Posterior vena cava (tissue), 2 donors: Measurements from ENCODE around the gene SEMA6D. TPM values are rescaled to one million over a fixed set of nuclear protein-coding genes. Genes with fewer than 3 reads are reported as not detected.
"Not testable (repeated sequence)": the region's sequence is repeated elsewhere in the genome, so short reads cannot be mapped to it uniquely, and the experiment has no call there.

ENCODE experiments used
- DNase-seq: peaks from one replicate; pipeline ENCODE4 v3.0.0-alpha.2; 2020; ENCODE audit warnings: low spot score
- intact Hi-C, 2 donors: fragments of 100-400 bp; cut with DNase I; formaldehyde crosslinking; loops; one replicate each; pipeline versions ENCODE4 v1.14.1 to v1.14.2; 2022 to 2023
- total RNA-seq, 2 donors: library from RNA; stranded (reverse); fragmentation: NEBNext Ultra II Directional; extraction: Animal tissue kit (Norgen Biotek cat#: 25700); gene quantifications; one replicate each; pipeline ENCODE4 v1.2.1, GENCODE V29; 2021
- donor health status: DM: yes; HTN: yes; CAD: no.
- donor health status: DM: yes; HTN: yes; CAD: no.

Gene SEMA6D
- total RNA-seq, 2 donors from 2014 or later = 3.6 to 7.5 TPM

DNA sequence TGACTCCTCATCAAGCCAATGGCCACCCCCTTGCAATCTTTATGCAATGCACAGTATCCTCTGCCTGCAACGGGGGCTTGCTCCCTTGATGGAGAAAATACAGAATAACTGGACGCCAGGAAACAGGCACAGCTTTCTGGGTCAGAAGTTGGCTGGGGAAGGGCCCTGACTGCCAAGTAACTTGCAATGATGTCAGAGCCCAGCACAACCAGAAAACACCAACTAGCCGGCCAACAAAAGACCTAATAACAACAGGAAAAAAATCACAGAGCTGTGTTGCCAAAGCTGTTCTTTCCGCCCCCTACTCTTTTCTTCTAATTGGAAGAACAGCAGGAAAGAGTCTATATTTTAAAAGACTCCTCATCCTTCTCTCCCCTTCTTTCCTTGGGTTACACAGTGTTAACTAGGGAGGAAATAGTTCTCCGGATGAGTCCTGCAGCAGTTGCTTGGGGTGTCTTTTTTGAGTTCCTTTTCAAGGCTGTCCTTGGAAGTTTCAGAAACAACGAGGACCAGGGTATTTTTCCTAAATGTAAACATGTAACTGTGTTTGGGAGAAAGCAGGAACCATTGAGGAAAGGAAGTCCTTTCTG is 1.4 kb upstream of the SEMA6D start:
- intact Hi-C loops = no loop called here

DNA sequence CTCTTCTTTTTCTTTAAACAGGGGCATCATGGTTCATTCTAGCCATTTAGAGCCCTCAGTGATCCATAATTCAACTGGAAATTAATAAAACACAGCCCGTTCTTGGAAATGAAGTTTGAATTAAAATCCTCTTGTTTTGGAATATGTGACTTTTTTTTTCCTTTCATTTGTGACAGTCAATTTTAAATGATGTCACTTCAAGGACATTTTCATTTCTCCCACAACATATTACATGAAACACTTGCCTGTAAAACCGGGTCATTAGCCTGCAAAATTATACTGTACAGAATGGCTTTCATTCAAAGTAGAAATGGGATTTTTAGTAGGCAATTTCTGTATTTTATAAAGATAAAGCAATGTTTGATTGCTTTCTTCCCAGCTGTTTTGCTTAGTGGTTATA is 789 bp upstream of the SEMA6D start:
- no peak for DNase-seq
- intact Hi-C loops = no loop called here

More for the DNA sequence above, 1.4 kb upstream of the SEMA6D start:
- no peak for DNase-seq

DNA sequence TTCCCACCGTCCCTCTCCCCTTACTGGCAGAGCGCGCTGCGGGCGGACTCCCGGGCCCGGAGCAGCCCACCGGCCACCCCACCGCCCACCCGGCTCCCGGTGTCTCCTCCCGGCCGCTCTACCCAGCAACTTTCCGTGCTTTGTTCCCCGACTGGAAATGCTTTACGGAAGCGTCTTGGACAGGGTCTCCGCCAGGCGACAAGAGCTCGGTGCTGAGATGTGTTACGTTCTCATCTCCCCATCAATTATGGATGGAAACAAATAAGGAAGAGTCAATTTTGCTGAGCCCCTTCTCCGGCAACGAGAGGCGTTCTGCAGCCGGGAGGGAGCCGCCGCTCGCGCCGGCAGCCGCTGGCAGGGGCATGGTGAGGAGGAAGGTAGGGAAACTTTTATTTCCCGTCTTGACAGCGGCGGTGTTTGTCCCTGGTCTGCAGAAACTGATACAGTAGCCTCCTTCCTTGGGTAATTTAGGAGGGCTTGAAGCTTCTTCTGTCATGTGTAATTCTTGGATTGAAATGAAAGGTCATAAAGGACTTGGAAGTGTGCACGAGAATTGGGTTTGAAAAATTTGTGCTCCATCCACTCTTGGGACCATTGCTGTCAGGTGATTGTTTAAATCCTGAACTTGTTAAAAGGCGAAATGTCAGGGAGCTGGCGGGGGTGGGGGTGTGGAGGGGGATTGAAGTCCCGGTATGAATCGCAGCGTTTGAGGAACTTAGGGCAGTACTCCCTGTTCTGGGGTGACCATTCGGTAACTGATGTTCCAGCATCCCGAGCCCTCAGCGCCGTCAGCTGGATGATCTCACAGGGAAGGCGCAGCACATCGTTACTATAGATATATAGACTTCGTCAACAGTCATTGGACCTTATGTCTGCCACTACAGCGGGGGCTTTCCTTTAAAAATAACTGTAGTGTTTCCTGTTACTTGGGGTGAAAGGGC is 1.5 kb downstream of the SEMA6D start:
- DNase-seq = peak; percentile 80
- intact Hi-C loops = no loop called here

GRCh38 chr15:47719730-47720129 is 2.4 kb downstream of the SEMA6D start:
- intact Hi-C loops = no loop called here
- no peak for DNase-seq

DNA sequence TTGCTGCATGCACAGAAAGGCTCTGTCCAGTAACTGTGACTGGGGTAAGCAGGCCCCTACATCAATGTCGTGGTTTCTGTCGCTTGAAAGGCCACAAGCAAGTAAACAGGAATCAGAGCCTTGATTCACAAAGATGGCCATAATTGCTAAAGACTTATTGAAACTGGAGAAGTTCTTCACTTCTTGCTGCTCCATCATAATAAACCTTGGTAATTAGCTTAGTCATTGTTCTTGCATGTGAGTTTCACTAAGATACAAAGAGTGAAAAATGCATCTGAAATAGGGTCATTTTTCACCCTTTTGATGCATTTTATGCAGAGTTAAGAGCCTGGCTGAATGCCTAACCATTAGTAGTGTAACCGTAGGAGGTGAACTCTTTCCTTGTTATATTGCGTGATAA is 3.2 kb downstream of the SEMA6D start:
- DNase-seq = no peak
- intact Hi-C loops = no loop called here

DNA sequence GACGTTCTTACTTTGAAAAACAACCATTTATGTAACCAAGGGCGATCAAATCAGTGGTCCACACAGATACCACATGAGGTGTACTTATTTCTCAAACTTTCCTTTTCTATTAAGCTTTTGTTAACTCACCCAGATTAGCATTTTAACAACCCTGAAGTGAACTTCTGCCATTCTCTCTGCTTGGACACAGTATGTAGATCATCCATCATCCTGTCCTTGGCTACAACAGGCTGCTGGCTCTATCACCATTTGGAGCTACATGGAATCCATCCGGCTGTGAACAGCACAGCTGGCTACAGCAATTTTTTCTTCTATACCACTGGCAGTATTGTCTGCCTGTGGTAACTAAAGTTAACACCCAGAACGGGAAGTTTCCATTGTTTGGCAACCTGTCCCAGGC is 4.4 kb downstream of the SEMA6D start:
- intact Hi-C loops = no loop called here
- no peak for DNase-seq

DNA sequence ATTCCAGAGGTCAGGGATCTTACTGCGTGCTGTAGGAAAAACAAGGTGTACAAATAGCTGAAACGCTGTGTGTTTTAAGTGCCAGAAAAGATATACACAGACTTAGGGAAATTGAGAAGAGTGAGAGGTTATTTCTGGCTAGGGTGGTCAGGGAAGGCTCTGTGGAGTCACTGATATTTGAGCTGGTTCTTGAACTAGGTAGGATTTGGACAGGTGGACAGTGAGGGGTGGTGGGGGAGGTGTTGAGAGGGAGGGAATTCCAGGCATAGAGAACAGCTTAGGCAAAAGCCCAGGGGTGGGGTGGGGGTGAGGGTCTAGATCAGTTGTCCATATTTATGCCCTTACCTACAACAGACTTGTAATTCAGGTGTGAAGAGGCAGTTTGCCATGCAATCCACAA is 7.0 kb downstream of the SEMA6D start:
- intact Hi-C loops = no loop called here
- DNase-seq = no peak

DNA sequence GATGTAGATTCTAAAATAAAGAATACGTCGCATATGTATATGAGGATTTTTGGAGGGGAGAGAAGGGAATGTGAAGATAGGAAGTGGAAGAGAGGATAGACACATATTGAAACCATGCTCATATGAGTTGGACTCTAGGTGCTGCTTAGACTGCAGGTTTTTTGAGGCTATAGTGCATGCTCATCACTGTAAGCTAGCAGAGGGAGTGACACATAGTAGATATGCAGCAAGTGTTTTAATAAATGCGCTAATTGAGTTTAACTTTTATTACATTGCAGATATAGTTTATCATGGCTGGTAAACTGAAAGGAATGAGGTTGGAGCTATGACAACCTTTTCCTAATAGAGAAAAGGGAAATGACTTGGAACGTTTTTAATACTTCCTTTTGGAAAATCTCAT is 7.7 kb downstream of the SEMA6D start:
- intact Hi-C loops = no loop called here
- DNase-seq = no peak

GRCh38 chr15:47725906-47726305 is 8.6 kb downstream of the SEMA6D start:
- no peak for DNase-seq
- intact Hi-C loops = no loop called here

DNA sequence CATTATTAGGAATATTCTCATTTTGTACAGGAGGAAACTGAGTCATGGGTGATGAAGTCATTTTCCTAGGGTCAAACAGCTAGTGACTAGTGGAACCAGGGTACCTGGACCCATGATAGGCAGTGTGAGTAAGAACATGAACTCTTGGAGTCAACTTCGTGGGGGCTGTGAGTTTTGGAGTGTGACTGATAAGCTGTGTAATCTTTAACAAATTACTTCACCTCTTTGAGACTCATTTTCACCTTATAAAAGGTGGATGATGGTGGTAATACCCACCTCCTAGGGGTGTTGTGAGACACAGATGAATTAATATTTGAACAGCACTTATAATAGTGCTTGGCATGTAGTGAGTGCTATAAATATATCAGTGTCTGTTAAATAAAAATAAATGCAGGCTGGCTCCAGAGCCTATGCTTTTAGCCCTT is 9.1 kb downstream of the SEMA6D start:
- DNase-seq = no peak
- intact Hi-C loops = no loop called here

DNA sequence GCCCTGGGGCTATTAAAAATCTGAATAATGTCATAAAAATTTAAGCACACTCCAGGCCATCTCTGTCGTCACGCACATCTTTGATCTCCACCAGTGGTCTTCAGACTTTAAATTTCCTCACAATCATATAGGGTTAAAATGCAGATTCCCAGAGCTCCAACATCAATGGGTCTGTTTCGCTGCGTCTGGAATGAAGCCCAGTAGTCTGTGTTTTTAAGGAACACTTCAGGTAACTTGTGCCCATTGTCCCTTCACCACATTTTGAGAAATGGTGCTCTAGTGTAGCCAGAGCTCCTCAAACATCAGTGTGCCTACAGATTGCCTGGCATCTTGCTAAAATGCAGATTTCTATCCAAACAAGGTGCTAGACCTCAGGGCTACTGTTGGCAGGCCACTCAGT is 9.8 kb downstream of the SEMA6D start:
- no peak for DNase-seq
- intact Hi-C loops = no loop called here

DNA sequence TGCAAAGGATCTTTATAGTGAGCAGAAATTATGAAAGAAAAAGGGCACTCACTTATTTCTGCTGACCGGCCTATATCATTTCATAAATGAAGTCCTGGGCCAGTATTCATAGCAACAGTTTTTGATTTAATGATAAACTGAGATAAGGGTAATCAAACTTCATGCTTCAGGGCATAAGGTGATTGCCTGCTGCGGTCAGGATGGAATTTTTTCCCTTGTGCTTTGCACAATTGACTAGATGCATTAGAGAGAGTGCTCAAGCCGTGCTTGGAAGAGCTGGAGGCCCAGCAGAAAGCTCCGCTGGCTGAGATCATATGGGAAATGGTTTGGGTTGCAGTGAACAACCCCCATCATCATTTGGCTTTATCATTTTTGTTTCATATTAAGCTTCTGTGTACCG is 10.4 kb downstream of the SEMA6D start:
- DNase-seq = no peak
- intact Hi-C loops = no loop called here

GRCh38 chr15:47728426-47728825 is 11.1 kb downstream of the SEMA6D start:
- DNase-seq = no peak
- intact Hi-C loops = no loop called here

- no peak for DNase-seq
Observed at GRCh38 chr15:47728886-47729285, 11.6 kb downstream of the SEMA6D start.

GRCh38 chr15:47731230-47731629 is 13.9 kb downstream of the SEMA6D start:
- intact Hi-C loops = no loop called here
- no peak for DNase-seq

More at GRCh38 chr15:47728886-47729285, 11.6 kb downstream of the SEMA6D start:
- intact Hi-C loops = no loop called here

GRCh38 chr15:47732248-47732647 is 14.9 kb downstream of the SEMA6D start:
- intact Hi-C loops = no loop called here

DNA sequence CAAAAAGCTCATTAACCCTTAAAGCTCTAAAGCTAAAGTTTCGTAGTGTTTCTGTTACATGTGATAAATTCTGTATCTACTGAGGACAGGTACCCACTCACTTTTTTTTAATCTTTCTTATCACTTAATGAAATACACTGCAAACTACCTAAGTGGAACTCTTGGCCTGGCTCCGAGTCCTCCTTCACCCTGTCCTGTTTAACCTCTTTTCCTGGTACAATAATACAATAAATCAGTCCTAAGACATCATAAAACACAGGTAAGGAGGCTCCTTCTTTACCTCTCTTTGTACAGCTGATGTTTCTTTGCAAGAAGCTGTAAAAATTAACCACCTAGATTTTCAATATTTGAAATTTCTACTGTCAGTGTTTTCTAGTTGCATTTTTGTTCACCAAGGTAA is 15.8 kb downstream of the SEMA6D start:
- intact Hi-C loops = no loop called here
- DNase-seq = no peak

More at GRCh38 chr15:47732248-47732647, 14.9 kb downstream of the SEMA6D start:
- no peak for DNase-seq

DNA sequence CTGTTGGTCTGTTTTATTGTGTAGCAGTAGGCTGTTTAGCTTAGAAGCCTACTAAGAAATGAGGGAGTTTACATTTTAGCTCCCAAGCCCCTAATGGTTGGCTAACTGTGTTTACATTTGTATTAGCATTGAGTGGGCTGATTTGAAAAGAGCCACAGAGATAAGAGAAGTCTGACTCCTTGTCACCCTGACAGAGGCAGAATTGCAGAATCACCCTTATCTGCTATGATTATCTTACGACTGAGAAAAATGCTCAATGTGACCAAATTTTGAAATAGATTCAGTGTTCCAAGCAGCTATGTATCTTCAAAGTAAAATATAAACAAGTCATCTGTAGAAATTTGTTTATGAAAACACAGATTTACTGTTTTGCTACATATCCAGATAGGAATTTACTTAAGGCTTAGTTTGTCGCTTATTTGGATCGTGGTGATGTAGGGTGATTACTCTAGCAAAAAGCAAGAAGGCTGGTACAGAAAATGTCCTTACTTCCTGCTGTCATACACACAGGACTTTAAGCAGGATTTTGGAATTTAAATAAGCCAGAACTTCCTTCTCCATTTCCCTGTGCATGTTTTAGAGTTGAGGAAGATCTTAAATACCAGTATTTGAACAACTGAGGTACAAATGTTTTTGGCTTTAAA is 19.0 kb downstream of the SEMA6D start:
- no peak for DNase-seq

GRCh38 chr15:47737477-47737876 is 20.2 kb downstream of the SEMA6D start:
- intact Hi-C loops = no loop called here
- no peak for DNase-seq

More for the DNA sequence above, 19.0 kb downstream of the SEMA6D start:
- intact Hi-C loops = no loop called here

GRCh38 chr15:47738144-47738825 is 21.0 kb downstream of the SEMA6D start:
- DNase-seq, intact Hi-C loops: not testable (repeated sequence)
